NCI-H748 treated with DMSO at 0.1 percent for 48 hours (cell line): Measurements from ENCODE around the gene CHFR.
"Not testable (repeated sequence)": the region's sequence is repeated elsewhere in the genome, so short reads cannot be mapped to it uniquely, and the experiment has no call there.

Experiments
- DNase-seq: peaks from one replicate; lab custom pipeline; 2025; lab: John Stamatoyannopoulos, UW

The CHFR gene, protein sequence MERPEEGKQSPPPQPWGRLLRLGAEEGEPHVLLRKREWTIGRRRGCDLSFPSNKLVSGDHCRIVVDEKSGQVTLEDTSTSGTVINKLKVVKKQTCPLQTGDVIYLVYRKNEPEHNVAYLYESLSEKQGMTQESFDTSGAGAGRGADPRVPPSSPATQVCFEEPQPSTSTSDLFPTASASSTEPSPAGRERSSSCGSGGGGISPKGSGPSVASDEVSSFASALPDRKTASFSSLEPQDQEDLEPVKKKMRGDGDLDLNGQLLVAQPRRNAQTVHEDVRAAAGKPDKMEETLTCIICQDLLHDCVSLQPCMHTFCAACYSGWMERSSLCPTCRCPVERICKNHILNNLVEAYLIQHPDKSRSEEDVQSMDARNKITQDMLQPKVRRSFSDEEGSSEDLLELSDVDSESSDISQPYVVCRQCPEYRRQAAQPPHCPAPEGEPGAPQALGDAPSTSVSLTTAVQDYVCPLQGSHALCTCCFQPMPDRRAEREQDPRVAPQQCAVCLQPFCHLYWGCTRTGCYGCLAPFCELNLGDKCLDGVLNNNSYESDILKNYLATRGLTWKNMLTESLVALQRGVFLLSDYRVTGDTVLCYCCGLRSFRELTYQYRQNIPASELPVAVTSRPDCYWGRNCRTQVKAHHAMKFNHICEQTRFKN

DNA sequence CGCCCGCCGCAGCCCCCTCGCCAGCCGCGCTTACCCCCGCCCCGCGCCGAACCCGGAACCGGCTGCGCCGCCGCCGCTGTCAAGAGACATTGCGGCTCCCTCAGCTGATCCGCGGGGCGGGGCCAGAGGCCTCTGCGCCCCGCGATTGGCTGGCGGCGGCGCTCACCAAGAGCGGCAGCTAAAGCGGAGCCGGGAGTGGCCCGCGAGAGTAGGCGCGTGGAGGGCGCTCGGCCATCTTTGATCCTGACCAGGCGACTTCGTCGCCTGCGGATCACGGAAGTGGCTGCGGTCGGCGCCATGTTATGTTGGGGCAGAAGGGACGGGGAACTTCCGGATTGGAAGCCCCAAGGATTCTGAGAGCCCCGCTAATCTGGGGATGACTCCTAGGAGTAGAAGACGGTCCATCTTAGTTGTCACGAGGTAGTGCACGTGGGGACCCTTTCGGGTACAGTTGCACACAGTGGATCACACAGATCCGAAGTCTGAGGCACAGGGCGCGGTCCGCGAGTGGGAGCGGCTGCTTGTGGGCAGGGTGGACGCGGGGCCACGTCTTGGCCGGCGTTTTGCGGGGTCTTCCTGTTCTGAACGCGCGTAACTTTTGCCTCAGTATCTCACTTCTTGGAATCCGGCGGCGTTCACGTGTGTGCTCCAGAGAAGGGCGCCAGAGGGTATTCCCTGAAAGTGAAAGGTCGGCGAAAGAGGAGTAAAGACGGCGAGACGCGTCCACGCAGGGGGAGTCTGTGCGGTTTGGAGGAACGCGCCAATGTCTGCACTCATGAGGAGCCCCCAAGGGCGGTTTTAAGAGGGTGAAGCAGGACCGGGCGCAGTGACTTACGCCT lies at the start of gene CHFR:
Gene CHFR, minus strand, starts transcription at position 93 of the 839 bp plus-strand sequence. CDS start 277 bp downstream, outside the sequence.
- DNase-seq: peak; percentile 83

GRCh38 chr12:132936921-132937320 lies 49.5 kb upstream of the CHFR start:
- not testable (repeated sequence) for DNase-seq

DNA sequence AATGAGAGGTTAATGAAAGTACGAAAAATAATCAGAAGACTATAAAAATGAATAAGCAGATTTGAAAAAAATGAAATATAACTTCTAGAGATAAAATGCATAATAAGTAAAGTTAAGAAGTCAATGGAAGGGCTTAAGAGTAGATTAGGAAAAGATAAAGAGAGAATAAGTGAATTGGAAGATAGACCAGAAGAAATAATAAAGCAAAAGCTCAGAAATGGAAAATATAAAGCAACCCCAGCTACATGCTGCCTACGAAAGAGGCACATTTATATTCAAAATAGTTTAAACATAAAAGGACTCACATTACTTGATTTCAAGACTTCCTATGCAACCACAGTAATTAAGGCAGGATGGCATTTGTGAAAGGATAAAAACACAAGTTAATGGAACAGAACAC lies 48.8 kb upstream of the CHFR start:
- DNase-seq: no peak

GRCh38 chr12:132926415-132926833 lies 39.0 kb upstream of the CHFR start:
- no peak for DNase-seq

DNA sequence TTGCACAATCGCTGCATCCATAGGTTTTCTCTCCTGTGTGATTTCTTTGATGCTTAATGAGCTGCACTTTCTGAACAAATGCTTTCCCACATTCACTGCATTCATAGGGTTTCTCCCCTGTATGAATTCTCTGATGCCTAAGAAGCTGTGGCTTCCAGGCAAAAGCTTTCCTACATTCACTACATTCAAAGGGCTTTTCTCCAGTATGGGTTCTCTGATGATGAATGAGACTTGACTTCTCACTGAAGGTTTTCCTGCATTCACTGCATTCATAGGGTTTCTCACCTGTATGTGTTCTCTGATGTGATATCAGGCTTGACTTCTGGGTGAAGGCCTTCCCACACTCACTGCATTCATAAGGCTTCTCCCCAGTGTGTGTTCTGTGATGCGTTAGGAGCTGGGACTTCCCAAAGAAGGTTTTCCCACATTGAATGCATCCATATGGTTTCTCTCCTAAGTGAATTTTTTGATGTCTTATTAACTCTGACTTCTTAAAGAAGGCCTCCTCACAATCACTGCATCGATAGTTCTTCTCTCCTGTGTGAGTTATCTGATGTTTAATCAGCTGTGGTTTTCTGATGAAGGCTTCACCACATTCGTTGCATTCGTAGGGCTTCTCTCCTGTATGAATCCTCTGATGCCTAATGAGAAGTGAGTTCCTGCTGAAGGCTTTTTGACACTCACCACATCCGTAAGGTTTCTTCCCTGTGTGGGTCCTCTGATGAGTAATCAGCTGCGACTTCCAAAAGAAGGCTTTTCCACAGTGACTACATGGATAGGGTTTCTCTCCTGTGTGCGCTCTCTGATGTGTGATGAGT lies 38.4 kb upstream of the CHFR start:
- DNase-seq: no peak

- no peak for DNase-seq
Measured at GRCh38 chr12:132924356-132924755, 37.0 kb upstream of the CHFR start.

- DNase-seq: no peak
Measured at GRCh38 chr12:132923356-132923909, 36.0 kb upstream of the CHFR start.

- DNase-seq: no peak
Measured at GRCh38 chr12:132922676-132923075, 35.3 kb upstream of the CHFR start.

DNA sequence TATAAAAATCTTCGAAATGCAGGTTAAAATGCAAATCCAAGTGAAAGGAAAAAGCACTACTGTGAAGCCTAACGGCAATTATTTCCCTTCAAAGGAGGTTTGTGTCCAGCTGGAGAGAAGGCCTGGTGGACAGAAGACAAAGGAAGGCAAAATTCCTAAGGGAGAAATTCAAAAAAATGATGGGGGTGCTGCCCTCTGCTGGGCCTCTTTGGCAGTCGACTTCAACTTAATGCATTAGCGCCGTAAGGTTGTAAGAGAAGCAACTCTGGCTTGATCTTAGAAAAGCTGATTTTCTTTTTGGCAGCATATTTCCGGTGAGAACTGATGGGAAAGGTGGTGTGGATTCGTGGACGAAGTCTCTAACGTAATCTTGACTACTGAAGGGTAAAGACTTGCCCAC lies 34.3 kb upstream of the CHFR start:
- no peak for DNase-seq

DNA sequence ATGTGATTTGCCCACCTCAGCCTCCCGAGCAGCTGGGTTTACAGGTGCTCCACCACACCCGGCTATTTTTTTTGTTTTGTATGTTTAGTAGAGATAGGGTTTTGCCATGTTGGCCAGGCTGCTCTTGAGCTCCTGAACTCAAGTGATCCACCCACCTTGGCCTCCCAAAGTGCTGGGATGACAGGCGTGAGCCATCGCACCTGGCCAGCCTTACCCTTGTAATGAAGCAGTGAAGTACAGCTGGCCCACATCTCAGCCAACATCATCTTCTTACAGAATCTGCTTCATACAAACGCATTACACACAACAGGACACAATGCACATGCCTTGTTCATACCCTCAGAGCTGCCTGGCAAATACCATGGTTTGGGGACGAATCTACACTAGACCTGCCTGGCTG lies 31.3 kb upstream of the CHFR start:
- no peak for DNase-seq

DNA sequence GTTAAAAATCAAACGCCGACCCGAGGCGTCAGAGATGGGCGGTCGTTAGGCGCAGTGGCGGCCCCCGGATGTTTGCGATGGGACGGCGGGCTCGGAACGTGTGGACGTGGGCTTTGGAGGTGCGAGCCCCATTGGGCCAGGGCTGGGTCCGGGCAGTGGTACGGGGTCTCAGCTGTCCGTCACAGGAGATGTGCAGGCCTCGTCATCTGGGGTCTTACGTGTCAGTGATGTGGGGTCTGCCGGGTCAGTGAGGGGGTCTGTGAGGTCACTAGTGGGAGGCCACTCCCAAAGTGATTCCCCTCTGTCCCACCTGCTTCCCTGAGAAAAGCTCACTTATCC lies 21.6 kb upstream of the CHFR start:
- no peak for DNase-seq

DNA sequence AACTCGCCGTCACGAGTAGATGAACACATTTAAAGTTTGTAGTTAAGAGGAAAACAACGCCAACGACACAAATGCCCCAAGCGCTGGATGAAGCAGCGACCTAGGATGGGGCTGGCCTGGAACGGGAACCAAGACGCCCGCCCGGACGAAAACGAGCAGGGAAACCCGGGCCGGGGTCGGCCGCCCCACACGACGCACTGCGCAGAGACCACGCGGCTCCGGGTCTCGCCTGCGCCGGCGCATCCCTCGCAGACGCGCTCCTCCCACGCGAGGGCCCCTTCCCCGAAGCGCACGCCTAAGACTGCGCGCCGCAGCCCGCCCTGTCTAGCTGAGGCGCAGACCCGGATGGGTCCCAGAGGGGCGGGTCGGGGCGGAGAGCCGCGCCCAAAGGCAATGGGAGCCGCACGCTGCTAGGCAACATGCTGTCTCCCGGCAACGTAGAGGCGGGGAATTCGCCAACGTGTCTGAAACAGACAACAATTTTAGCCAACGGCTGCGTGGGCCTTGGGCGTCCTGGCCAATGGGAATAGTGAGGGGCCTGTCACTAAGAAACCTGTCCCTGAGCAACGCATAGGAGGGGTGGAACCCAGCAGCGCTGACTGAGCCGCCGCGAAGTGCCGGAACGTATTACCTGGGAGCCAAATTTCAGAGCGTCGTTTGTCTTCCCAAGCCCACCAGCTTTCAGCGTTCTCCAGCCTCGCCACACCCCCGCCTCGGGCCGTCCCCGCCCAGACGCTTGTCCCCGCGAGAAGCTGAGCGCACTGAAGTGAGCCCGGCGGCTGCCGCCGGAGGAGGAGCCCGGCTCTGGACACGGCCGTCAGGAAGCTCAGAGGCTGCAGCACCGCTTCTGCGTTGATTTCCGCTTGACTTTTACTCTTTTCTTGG lies 21.0 kb upstream of the CHFR start:
- peak; percentile 97 for DNase-seq

GRCh38 chr12:132907789-132908144 lies 20.4 kb upstream of the CHFR start:
- DNase-seq: not testable (repeated sequence)

- no peak for DNase-seq
Measured at GRCh38 chr12:132907216-132907615, 19.8 kb upstream of the CHFR start.

- no peak for DNase-seq
Measured at GRCh38 chr12:132904718-132905328, 17.4 kb upstream of the CHFR start.

DNA sequence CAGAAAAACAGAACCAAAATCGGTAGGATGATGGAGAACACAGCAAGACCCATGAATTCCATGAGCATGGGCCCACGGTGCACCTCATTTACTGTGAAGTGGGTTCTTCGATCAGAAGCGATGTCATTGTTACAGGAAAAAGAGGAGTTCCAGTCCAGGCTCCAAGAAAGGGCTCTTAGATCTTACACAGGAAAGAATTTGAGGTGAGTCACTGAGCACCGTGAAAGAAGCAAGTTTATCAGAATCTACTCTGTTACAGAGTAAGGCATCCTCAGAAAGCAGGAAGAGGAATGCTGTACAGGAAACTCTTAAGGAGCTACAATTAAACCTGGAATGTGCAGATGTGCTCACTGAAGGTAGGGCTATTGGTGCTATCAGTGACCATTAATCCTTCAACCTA lies 11.6 kb upstream of the CHFR start:
- no peak for DNase-seq

DNA sequence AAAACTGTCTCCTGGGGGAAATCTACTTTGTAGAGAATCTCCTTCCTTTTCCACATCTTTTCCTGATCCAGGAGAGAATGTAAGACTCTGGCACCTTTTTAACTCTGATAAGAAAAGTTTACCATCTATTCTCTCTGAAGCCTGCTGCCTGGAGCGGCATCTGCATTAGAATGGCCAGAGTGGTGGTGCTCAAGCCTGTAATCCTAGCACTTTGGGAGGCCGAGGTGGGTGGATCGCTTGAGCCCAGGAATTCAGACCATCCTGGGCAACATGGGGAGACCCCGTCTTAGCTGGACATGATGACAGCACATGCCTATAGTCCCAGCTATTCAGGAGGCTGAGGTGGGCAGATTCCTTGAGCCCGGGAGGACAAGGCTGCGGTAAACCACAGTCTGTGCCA lies 1.4 kb upstream of the CHFR start:
- DNase-seq: no peak

DNA sequence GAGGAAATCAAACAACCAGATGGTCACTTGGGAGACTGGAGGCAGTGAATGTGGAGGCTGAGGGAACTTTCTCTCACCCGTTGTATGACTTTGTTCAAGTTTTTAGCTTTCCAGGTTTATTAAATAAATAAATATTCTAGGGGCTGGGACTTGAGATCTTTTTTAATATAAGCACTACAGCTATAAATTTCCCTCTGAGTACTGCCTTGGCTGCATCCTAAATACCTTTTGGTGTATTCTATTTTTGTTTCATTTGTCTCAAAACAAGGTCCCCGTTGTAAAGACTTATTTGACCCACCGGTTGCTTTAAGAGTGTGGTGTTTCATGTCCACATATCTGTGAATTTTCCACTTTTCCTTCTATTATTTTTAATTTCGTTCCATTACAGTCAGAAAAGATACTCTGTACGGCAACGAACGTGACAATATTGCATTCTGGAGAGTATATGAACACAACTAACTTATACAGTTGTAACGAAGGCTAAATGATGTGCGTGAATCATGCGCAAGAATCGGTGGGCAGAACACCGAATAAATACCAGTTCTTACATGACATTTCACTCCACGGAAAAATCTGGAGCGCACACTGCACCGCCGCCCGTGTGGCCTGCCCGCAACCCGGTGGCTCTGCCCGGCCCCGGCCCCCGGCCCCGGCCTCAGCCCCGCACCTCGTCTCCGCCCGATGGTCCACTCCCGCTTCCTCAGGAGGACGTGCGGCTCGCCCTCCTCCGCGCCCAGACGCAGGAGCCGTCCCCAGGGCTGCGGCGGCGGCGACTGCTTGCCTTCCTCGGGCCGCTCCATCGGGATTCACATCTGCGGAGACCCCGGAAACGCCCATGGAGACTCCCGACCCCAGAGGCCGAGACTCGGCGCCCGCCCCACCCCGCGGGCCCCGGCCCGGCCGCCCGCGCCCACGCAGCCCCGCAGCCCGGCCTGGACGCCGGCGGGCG lies 602 bp downstream of the CHFR start:
- DNase-seq: no peak

DNA sequence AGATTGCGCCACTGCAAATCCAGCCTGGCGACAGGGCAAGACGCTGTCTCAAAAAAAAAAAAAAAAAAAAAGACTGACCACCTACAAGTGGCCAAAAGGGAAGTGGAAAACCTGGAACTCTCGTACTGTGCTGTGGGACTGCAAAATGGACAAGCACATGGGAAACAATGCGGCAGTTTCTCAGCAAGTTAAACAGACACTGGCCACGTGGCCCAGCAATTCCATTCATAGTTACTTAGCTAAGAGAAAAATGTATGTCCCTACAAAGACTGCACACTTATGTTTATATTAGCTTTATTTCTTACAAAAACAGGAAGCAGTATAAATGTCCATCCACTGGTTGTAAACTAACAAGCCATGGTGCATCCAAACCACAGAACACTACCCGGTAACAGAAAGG lies 5.6 kb downstream of the CHFR start:
- no peak for DNase-seq
